Measurements from ENCODE around the gene ADAMTS18. TPM values are rescaled to one million over a fixed set of nuclear protein-coding genes. Genes with fewer than 3 reads are reported as not detected.

Gene ADAMTS18
- total RNA-seq, 4 donors from 2014 or later = 0.75 TPM; not detected in 3

DNA sequence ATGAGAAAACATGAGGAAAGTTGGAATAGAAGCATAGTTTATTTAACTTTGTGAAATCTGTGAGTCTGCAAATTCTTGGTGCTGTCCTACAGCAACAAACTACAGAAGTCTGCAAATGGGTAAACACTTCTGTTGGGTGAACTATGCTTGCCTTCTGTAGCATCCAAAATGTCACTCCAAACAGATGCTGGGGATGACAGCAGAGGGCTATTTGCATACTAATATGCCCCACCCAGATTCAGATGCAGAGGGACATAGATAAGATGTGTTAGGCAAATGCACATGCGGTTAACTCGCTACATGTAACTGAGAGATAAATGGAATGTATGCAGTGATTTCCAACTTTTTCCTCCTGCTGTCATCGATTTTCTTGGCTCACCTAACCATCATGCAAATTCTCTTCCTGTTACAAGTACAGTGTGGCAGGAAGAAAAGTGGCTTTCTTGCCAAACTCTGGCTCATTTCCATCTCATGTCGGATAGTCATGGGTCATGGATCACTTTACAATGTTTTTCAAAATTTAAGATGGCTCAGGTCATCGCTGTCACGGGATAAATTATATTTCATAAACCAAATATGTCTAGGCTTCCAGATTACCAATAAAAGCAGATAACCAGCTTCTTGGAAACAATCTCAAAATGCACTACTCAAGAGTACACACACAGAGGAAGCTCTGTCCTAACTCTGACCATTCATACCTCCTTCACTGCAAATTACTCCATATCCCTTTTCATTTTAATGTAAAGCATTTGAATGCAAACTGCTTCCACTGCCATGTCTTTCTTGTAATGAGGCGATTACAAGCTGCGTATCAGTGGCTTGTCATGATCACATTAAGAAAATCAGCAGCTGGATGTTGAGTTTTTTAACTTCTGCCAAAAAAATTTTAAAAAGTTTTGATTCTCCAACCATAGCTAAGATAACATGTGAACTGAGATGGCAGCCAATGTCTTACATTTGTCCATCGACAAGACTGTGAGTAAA is 47.7 kb downstream of the ADAMTS18 start:
- TF ChIP-seq, protein P1, sequence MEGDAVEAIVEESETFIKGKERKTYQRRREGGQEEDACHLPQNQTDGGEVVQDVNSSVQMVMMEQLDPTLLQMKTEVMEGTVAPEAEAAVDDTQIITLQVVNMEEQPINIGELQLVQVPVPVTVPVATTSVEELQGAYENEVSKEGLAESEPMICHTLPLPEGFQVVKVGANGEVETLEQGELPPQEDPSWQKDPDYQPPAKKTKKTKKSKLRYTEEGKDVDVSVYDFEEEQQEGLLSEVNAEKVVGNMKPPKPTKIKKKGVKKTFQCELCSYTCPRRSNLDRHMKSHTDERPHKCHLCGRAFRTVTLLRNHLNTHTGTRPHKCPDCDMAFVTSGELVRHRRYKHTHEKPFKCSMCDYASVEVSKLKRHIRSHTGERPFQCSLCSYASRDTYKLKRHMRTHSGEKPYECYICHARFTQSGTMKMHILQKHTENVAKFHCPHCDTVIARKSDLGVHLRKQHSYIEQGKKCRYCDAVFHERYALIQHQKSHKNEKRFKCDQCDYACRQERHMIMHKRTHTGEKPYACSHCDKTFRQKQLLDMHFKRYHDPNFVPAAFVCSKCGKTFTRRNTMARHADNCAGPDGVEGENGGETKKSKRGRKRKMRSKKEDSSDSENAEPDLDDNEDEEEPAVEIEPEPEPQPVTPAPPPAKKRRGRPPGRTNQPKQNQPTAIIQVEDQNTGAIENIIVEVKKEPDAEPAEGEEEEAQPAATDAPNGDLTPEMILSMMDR (IDR thresholded peaks at IDR 0.05) = no peak
- TF ChIP-seq POLR2A (IDR thresholded peaks at IDR 0.05) = no peak
- H3K27ac ChIP-seq = no peak overlapping the region
- H3K9me3 ChIP-seq = no peaks in the 10 kb centered on the region
- H3K4me3 ChIP-seq (replicated peaks in 1 of 3) = no peak overlapping the region
- intact Hi-C loops (cut with DNase I) = no loop called here
- 66 to 69% methylated on average over 9 of the region's 9 CpGs for WGBS, 2 donors
- peaks cover 0 to 10% of the 10 kb centered on the region in 2 donors for H3K4me1 ChIP-seq
- H3K27me3 ChIP-seq = no peaks in the 10 kb centered on the region
- no peaks in the 10 kb centered on the region for H3K36me3 ChIP-seq
- no peak for DNase-seq

DNA sequence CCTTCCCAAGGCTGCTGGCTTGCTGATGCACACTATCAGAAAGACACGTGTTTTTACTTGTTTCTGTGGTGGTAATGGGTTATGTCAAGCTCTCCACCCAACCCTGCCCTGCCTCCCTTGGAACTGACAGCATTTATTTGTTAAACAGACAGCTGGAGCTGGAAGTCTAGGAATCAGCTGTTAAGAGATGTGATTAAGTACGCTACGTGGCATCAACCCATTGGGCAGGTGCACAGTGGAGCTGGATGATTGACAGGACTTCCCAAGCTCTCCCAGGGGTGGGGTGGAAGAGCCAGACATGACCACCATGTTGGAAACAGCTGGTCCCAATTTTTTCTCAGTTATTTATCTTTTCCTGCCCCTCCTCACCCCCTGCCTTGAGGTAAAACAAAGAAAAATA is 49.4 kb downstream of the ADAMTS18 start:
- Histone ChIP-seq H3K27ac (no peak overlapping the region), H3K4me3 (replicated peaks in 1 of 3) (no peak overlapping the region), H3K9me3 (no peaks in the 10 kb centered on the region), H3K36me3 (no peaks in the 10 kb centered on the region), H3K27me3 (no peaks in the 10 kb centered on the region), H3K4me1 (peaks cover 0 to 10% of the 10 kb centered on the region in 2 donors)
- intact Hi-C loops (cut with DNase I) = no loop called here
- no peak for TF ChIP-seq POLR2A (IDR thresholded peaks at IDR 0.05)
- TF ChIP-seq, protein P1 (IDR thresholded peaks at IDR 0.05) = no peak
- no peak for DNase-seq
- 80 to 90% methylated on average over 3 of the region's 3 CpGs for WGBS, 2 donors

DNA sequence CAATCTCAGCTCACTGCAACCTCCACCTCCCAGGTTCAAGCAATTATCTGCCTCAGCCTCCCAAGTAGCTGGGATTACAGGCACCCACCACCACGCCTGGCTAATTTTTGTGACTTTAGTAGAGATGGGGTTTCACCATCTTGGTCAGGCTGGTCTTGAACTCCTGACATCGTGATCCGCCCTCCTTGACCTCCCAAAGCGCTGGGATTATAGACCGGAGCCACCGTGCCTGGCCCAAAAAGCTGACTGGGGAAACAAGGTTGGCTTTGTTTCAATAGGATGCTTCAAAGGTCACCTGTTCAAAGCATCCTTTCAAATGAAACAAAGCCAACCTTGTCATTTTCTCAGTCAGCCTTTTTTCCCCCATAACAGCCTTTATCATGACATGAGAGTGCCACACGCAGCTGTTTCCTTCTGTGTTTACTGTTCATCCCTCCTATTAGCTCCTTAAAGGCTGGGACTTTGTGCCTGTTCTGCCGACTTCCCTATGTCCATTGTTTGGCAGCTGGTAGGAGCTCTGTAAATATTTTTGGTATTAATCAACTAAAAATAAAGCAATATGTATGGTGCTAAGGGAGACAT is 51.1 kb downstream of the ADAMTS18 start:
- Histone ChIP-seq H3K27me3 (no peaks in the 10 kb centered on the region), H3K27ac (no peak overlapping the region), H3K4me1 (peaks cover 0 to 10% of the 10 kb centered on the region in 2 donors), H3K9me3 (no peaks in the 10 kb centered on the region), H3K4me3 (replicated peaks in 1 of 3) (no peak overlapping the region), H3K36me3 (no peaks in the 10 kb centered on the region)
- intact Hi-C loops (cut with DNase I) = no loop called here
- 86% methylated on average over 8 of the region's 8 CpGs for WGBS, 2 donors
- DNase-seq = no peak
- TF ChIP-seq, protein P1 (IDR thresholded peaks at IDR 0.05) = no peak
- no peak for TF ChIP-seq POLR2A (IDR thresholded peaks at IDR 0.05)

DNA sequence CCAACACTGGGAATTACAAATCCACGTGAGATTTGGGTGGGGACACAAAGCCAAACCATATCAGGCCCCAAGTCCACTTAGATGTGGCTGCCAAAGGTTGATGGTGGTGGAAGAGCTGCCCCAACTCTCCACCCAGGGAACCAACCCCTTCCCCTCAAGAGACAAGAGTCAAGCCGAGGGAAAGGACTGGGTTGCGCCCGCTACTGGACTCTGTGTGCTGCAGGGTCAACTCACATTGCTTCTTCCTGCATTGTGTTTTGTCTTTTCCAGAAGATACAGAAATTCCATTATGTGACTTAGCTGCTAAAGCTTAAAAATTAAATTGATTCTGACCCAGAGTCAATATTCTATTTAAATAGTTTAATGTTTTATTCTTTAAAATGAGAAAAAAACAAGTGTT is 58.5 kb downstream of the ADAMTS18 start:
- WGBS, 2 donors = 59 to 95% methylated on average over 4 of the region's 4 CpGs
- peaks cover 10 to 15% of the 10 kb centered on the region in 2 donors for H3K4me1 ChIP-seq

More for the DNA sequence above, 58.5 kb downstream of the ADAMTS18 start:
- no peak for TF ChIP-seq POLR2A (IDR thresholded peaks at IDR 0.05)
- TF ChIP-seq, protein P1 (IDR thresholded peaks at IDR 0.05) = peak in 1 of 6 experiments; percentile 10
- Histone ChIP-seq H3K9me3 (no peaks in the 10 kb centered on the region), H3K27me3 (no peaks in the 10 kb centered on the region), H3K27ac (no peak overlapping the region), H3K36me3 (no peaks in the 10 kb centered on the region), H3K4me3 (replicated peaks in 1 of 3) (no peak overlapping the region)
- intact Hi-C loops (cut with DNase I) = no loop called here
- no peak for DNase-seq
